GM12872 (cell line): ENCODE measurements around the gene TPD52L2.

Source experiments
- CTCF ChIP-seq: IDR thresholded peaks from 3 replicates; pipeline ENCODE4 v1.5.1; 2011; ENCODE audit warnings: low read depth, mild to moderate bottlenecking, low read length, moderate library complexity; ENCODE audit not compliant: insufficient read depth

The TPD52L2 gene

GRCh38 chr20:63854069-63854765, 10.9 kb upstream of the TPD52L2 start:
- no peak for TF ChIP-seq CTCF

GRCh38 chr20:63854766-63855362, 10.2 kb upstream of the TPD52L2 start:
- TF ChIP-seq CTCF: no peak

GRCh38 chr20:63855363-63856097, 9.5 kb upstream of the TPD52L2 start:
- no peak for TF ChIP-seq CTCF

GRCh38 chr20:63856098-63856511, 9.0 kb upstream of the TPD52L2 start:
- no peak for TF ChIP-seq CTCF

- no peak for TF ChIP-seq CTCF
These were observed 7.2 kb upstream of the TPD52L2 start for GRCh38 chr20:63857764-63858392.

- no peak for TF ChIP-seq CTCF
These were observed 6.5 kb upstream of the TPD52L2 start for GRCh38 chr20:63858393-63859165.
